ENCODE measurements around the gene C22orf31.

The C22orf31 gene

DNA sequence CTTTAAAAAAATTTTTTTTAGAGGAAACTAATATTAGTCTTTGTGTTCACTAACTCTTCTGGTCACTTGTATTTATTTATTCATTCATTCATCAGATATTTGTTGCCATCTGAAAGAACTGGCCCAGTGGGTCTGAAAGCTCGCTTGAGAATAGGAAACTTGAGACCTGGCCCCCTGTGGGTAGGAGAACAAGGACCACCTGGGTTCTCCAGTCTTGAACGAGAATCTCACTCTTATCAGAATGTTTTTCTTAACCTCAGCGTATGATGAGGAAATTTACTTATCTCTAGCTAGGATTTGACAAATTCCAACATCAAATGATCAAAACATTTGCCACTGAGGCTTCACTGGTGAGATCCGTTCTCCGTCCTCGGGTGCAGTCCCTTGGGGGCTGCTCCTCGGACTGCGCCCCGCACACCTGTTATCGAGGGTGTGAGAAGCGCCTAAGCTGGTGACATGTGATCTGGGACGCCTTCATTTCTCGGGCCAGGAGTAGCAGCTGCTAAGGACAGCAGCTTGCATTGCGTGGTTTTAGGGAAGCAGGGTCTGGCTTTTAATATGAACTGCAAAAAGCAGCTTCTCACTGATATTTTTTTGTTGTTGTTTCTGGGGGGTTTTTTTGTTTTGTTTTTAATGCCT is 6.3 kb downstream of the C22orf31 start:
- no CpG with 5 or more reads among the region's 14 CpGs for WGBS (ENCODE audit: insufficient coverage, insufficient read length)
- Histone ChIP-seq H3K9me3 (ENCODE audit: control insufficient read depth, insufficient read depth, low read length) (no peaks in the 10 kb centered on the region), H3K27me3 (ENCODE audit: control insufficient read depth, insufficient read depth, low read length) (no peaks in the 10 kb centered on the region), H3K27ac (ENCODE audit: low read length) (no peak overlapping the region), H3K4me1 (ENCODE audit: control insufficient read depth, insufficient read depth, low read length) (peaks cover 14% of the 10 kb centered on the region), H3K36me3 (ENCODE audit: control insufficient read depth, insufficient read depth, low read length) (peaks cover 5% of the 10 kb centered on the region; the same call in 1 of the 2 replicates), H3K4me3 (ENCODE audit: low read length) (no peak overlapping the region)
- DNase-seq (ENCODE audit: low read depth, low spot score) = no peak

DNA sequence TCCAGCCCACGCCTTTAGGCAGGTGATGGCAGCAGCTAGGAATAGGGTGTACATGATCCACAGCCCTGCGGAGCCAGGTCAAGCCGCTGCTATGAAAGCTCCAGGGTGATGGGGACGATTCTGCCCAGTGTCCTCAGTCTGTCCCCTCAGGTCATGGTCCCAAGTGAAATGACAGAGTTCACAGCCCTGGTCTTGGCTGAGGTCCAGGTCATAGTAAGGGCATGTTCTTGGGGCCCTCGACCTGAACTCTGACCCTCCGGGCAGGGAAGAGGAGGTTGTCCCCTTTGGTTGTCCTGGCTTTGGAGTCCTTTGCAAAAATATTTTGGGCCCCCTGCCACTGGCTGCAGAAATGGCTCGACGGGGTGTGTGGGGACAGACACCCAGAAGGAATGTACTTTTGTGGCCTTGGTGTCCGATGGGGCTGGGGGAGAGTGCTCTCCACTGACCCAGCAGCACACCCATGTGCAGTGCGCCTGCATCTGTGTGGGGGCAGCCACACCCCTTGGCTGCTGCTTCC is 7.3 kb downstream of the C22orf31 start:
- Histone ChIP-seq H3K4me1 (ENCODE audit: control insufficient read depth, insufficient read depth, low read length) (peaks cover 14% of the 10 kb centered on the region), H3K36me3 (ENCODE audit: control insufficient read depth, insufficient read depth, low read length) (peaks cover 15% of the 10 kb centered on the region), H3K27ac (ENCODE audit: low read length) (no peak overlapping the region), H3K27me3 (ENCODE audit: control insufficient read depth, insufficient read depth, low read length) (no peaks in the 10 kb centered on the region), H3K9me3 (ENCODE audit: control insufficient read depth, insufficient read depth, low read length) (no peaks in the 10 kb centered on the region), H3K4me3 (ENCODE audit: low read length) (no peak overlapping the region)
- no CpG with 5 or more reads among the region's 10 CpGs for WGBS (ENCODE audit: insufficient coverage, insufficient read length)
- DNase-seq (ENCODE audit: low read depth, low spot score) = no peak

DNA sequence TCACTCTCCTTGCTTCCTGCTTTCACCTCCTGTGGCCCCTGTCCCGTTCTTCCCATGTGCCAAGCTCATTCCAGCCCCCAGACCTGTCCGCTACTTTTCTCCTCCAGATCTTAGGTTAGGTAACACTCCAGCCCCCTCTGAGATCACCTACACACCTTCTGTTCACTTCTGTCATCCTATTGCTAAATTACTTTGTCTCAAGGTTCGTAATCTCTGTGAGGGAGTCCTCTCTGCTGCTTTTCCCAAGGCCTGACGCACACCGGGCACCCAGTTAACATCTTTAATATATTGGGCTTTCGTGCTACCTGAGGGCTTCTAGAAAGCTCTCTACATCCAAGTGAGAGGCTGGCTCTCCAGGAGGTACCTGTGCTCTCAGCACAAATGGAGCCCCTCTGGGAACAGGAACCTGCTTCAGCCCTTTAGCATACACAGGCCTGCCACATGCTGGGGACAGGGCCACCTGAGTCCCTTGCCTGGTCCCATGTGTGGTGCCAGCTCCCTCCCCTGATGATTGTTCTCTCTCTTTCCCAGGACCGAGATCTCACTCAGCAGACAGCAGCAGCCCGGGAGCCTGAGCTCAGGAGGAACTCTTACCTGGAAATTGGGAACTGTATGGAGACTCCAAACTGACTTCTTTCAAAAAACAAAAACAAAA is 8.5 kb downstream of the C22orf31 start:
- Histone ChIP-seq H3K4me1 (ENCODE audit: control insufficient read depth, insufficient read depth, low read length) (peaks cover 14% of the 10 kb centered on the region), H3K27ac (ENCODE audit: low read length) (no peak overlapping the region), H3K36me3 (ENCODE audit: control insufficient read depth, insufficient read depth, low read length) (peaks cover 24% of the 10 kb centered on the region), H3K4me3 (ENCODE audit: low read length) (no peak overlapping the region), H3K9me3 (ENCODE audit: control insufficient read depth, insufficient read depth, low read length) (no peaks in the 10 kb centered on the region), H3K27me3 (ENCODE audit: control insufficient read depth, insufficient read depth, low read length) (no peaks in the 10 kb centered on the region)
- DNase-seq (ENCODE audit: low read depth, low spot score) = no peak
- no CpG with 5 or more reads among the region's 8 CpGs for WGBS (ENCODE audit: insufficient coverage, insufficient read length)

DNA sequence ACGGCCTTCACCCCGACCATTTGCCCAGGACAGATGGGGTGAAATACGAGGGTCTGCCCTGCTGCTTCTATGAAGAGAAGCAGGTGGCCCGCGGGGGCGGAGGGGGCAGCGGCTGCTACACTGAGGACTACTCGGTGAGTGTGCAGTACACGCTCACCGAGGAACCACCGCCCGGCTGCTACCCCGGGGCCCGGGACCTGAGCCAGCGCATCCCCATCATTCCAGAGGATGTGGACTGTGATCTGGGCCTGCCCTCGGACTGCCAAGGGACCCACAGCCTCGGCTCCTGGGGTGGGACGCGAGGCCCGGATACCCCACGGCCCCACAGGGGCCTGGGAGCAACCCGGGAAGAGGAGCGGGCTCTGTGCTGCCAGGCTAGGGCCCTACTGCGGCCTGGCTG is 11.2 kb downstream of the C22orf31 start:
- Histone ChIP-seq H3K27ac (ENCODE audit: low read length) (no peak overlapping the region), H3K4me1 (ENCODE audit: control insufficient read depth, insufficient read depth, low read length) (peaks cover 10% of the 10 kb centered on the region), H3K4me3 (ENCODE audit: low read length) (no peak overlapping the region), H3K9me3 (ENCODE audit: control insufficient read depth, insufficient read depth, low read length) (no peaks in the 10 kb centered on the region), H3K27me3 (ENCODE audit: control insufficient read depth, insufficient read depth, low read length) (no peaks in the 10 kb centered on the region), H3K36me3 (ENCODE audit: control insufficient read depth, insufficient read depth, low read length) (peaks cover 29% of the 10 kb centered on the region)
- DNase-seq (ENCODE audit: low read depth, low spot score) = no peak
- no CpG with 5 or more reads among the region's 24 CpGs for WGBS (ENCODE audit: insufficient coverage, insufficient read length)

DNA sequence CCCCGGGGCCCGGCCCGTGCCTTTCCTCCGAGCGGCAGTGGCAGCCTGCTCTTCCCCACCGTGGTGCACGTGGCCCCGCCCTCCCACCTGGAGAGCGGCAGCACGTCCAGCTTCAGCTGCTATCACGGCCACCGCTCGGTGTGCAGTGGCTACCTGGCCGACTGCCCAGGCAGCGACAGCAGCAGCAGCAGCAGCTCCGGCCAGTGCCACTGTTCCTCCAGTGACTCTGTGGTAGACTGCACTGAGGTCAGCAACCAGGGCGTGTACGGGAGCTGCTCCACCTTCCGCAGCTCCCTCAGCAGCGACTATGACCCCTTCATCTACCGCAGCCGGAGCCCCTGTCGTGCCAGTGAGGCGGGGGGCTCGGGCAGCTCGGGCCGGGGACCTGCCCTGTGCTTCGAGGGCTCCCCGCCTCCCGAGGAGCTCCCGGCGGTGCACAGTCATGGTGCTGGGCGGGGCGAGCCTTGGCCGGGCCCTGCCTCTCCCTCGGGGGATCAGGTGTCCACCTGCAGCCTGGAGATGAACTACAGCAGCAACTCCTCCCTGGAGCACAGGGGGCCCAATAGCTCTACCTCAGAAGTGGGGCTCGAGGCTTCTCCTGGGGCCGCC is 11.9 kb downstream of the C22orf31 start:
- DNase-seq (ENCODE audit: low read depth, low spot score) = no peak
- WGBS (ENCODE audit: insufficient coverage, insufficient read length) = no CpG with 5 or more reads among the region's 38 CpGs
- Histone ChIP-seq H3K9me3 (ENCODE audit: control insufficient read depth, insufficient read depth, low read length) (no peaks in the 10 kb centered on the region), H3K4me1 (ENCODE audit: control insufficient read depth, insufficient read depth, low read length) (peaks cover 9% of the 10 kb centered on the region), H3K4me3 (ENCODE audit: low read length) (no peak overlapping the region), H3K27me3 (ENCODE audit: control insufficient read depth, insufficient read depth, low read length) (no peaks in the 10 kb centered on the region), H3K36me3 (ENCODE audit: control insufficient read depth, insufficient read depth, low read length) (peaks cover 30% of the 10 kb centered on the region), H3K27ac (ENCODE audit: low read length) (no peak overlapping the region)

DNA sequence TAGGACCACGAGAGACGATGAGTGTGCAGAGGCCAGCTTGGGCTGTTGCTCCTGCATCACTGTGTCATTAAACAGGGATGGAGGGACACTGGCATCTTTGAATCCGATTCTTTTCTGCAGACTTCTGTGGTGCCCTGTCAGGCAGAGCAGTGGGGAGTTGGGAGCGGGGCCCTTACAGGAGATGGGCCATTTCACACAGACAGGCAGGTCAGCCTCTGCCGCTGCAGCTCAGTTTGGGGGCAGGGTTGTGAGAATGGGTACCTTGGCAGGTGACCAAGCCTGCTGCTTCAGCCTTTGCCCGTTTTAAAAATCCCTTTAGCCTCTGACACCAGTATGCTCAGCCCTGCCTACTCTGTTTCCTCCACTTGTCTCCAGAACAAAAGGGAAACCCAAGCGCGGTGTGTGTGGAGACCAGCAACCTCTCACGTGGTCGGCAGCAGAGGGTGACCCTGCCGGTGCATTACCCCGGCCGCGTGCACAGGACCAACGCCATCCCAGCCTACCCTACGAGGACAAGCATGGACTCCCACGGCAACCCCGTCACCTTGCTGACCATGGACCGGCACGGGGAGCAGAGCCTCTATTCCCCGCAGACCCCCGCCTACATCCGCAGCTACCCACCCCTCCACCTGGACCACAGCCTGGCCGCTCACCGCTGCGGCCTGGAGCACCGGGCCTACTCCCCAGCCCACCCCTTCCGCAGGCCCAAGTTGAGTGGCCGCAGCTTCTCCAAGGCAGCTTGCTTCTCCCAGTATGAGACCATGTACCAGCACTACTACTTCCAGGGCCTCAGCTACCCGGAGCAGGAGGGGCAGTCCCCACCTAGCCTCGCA is 12.6 kb downstream of the C22orf31 start:
- no peaks in the 10 kb centered on the region for H3K9me3 ChIP-seq (ENCODE audit: control insufficient read depth, insufficient read depth, low read length)
- DNase-seq (ENCODE audit: low read depth, low spot score) = no peak
- H3K4me1 ChIP-seq (ENCODE audit: control insufficient read depth, insufficient read depth, low read length) = peaks cover 3% of the 10 kb centered on the region
- H3K27ac ChIP-seq (ENCODE audit: low read length) = no peak overlapping the region
- H3K27me3 ChIP-seq (ENCODE audit: control insufficient read depth, insufficient read depth, low read length) = no peaks in the 10 kb centered on the region
- WGBS (ENCODE audit: insufficient coverage, insufficient read length) = no CpG with 5 or more reads among the region's 31 CpGs
- H3K4me3 ChIP-seq (ENCODE audit: low read length) = no peak overlapping the region
- H3K36me3 ChIP-seq (ENCODE audit: control insufficient read depth, insufficient read depth, low read length) = peaks cover 34% of the 10 kb centered on the region

DNA sequence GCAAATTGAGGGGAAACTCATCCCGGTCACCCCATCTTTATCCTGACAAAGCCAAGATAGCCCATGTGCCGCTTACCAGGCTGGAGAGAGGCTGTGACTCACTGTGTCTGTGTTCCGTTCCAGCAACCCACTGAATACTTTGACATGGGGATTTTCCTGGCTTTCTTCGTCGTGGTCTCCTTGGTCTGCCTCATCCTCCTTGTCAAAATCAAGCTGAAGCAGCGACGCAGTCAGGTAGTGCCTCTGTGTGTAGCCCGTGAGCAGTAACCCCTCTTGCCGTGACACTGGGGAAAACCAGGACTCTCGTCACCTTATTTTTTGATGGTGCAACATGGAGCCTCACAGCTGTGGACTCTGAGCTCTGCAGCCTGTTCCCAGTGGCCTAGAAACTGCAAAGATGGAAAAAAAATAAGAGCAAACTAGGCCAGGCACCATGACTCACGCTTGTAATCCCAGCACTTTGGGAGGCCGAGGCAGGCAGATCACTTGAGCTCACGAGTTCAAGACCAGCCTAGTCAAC is 16.9 kb downstream of the C22orf31 start:
- peaks cover 24% of the 10 kb centered on the region for H3K36me3 ChIP-seq (ENCODE audit: control insufficient read depth, insufficient read depth, low read length)
- DNase-seq (ENCODE audit: low read depth, low spot score) = no peak

DNA sequence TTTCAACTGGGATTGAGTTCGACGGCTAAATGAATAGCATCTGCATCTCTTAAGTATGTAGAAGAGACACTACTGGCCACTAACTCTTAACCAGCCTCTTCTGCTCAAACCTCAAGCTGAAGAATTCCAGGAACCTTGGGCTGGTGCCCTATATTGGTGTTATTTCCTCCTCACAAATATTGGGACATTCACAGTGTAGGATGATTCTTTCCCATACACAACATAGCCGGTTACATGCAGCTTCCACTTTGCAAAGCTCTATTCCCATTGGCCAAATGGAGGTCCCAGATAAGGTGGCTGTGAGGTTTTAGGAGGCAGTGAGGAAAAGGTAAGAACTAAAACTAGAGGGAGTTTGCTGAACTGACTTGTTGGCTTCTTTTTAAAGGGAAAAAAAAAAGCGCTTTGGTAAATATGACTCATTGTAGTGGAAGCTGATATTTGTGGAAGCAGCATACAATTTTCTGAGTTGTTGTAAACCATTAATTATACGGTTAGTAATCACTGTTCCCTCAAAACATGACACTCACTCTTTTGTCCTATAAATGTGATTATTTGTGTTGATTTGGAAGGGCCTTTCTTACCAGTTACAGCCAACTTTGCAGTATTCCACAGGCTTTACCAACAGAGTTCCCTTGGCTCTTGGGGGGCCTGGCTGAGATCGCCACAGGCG is 17.6 kb downstream of the C22orf31 start:
- Histone ChIP-seq H3K36me3 (ENCODE audit: control insufficient read depth, insufficient read depth, low read length) (peaks cover 17% of the 10 kb centered on the region), H3K9me3 (ENCODE audit: control insufficient read depth, insufficient read depth, low read length) (no peaks in the 10 kb centered on the region), H3K4me1 (ENCODE audit: control insufficient read depth, insufficient read depth, low read length) (no peaks in the 10 kb centered on the region), H3K27ac (ENCODE audit: low read length) (no peak overlapping the region), H3K4me3 (ENCODE audit: low read length) (no peak overlapping the region), H3K27me3 (ENCODE audit: control insufficient read depth, insufficient read depth, low read length) (no peaks in the 10 kb centered on the region)
- WGBS (ENCODE audit: insufficient coverage, insufficient read length) = no CpG with 5 or more reads among the region's 7 CpGs
- DNase-seq (ENCODE audit: low read depth, low spot score) = no peak

More for the DNA sequence above, 16.9 kb downstream of the C22orf31 start:
- Histone ChIP-seq H3K27ac (ENCODE audit: low read length) (no peak overlapping the region), H3K4me1 (ENCODE audit: control insufficient read depth, insufficient read depth, low read length) (no peaks in the 10 kb centered on the region), H3K27me3 (ENCODE audit: control insufficient read depth, insufficient read depth, low read length) (no peaks in the 10 kb centered on the region), H3K4me3 (ENCODE audit: low read length) (no peak overlapping the region), H3K9me3 (ENCODE audit: control insufficient read depth, insufficient read depth, low read length) (no peaks in the 10 kb centered on the region)
- no CpG with 5 or more reads among the region's 13 CpGs for WGBS (ENCODE audit: insufficient coverage, insufficient read length)

DNA sequence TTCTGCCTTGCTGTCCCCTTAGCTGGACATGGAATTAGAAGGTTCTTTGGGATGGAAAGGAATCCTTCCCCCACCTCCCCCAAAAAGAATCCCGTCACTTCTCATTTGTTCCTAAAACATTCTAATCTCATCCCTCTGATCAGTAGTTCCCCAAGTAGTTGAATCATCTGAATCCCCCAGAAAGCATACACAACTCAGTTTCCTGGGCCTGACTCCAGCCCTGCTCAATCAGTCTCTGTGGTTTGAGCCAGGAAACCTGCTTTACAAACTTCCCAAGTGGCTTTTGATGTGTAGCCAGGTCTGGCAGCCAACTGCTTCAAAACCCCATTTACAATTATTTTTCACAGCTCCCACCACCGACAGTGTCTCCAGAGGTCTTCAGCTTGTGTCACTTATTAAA is 20.2 kb downstream of the C22orf31 start:
- no CpG with 5 or more reads among the region's 2 CpGs for WGBS (ENCODE audit: insufficient coverage, insufficient read length)
- no peak overlapping the region for H3K4me3 ChIP-seq (ENCODE audit: low read length)

More for the DNA sequence above, 20.2 kb downstream of the C22orf31 start:
- peaks cover 5% of the 10 kb centered on the region; the same call in 1 of the 2 replicates for H3K36me3 ChIP-seq (ENCODE audit: control insufficient read depth, insufficient read depth, low read length)
- H3K27ac ChIP-seq (ENCODE audit: low read length) = no peak overlapping the region
- no peaks in the 10 kb centered on the region for H3K27me3 ChIP-seq (ENCODE audit: control insufficient read depth, insufficient read depth, low read length)
- DNase-seq (ENCODE audit: low read depth, low spot score) = no peak
- no peaks in the 10 kb centered on the region for H3K4me1 ChIP-seq (ENCODE audit: control insufficient read depth, insufficient read depth, low read length)
- H3K9me3 ChIP-seq (ENCODE audit: control insufficient read depth, insufficient read depth, low read length) = no peaks in the 10 kb centered on the region
